GM12872 (cell line): Measurements from ENCODE around the gene SLC66A2.

Experiments used
- CTCF ChIP-seq: IDR thresholded peaks from 3 replicates; pipeline ENCODE4 v1.5.1; 2011; ENCODE audit warnings: low read depth, mild to moderate bottlenecking, low read length, moderate library complexity; ENCODE audit not compliant: insufficient read depth

SLC66A2 gene

GRCh38 chr18:79986726-79987125, 35.3 kb upstream of the SLC66A2 start:
- TF ChIP-seq CTCF, result no peak

- TF ChIP-seq CTCF, result no peak
Observed at GRCh38 chr18:79985172-79985571, 33.7 kb upstream of the SLC66A2 start.

- TF ChIP-seq CTCF, result no peak
Observed at GRCh38 chr18:79983793-79984192, 32.3 kb upstream of the SLC66A2 start.

GRCh38 chr18:79983253-79983652, 31.8 kb upstream of the SLC66A2 start:
- TF ChIP-seq CTCF, result no peak

GRCh38 chr18:79982736-79983135, 31.3 kb upstream of the SLC66A2 start:
- TF ChIP-seq CTCF, result no peak

GRCh38 chr18:79980585-79980984, 29.1 kb upstream of the SLC66A2 start:
- TF ChIP-seq CTCF, result no peak

GRCh38 chr18:79979843-79980242, 28.4 kb upstream of the SLC66A2 start:
- no peak for TF ChIP-seq CTCF
